Measurements from ENCODE around the gene VCL.
"Not testable (repeated sequence)": the region's sequence is repeated elsewhere in the genome, so short reads cannot be mapped to it uniquely, and the experiment has no call there.

The VCL gene

DNA sequence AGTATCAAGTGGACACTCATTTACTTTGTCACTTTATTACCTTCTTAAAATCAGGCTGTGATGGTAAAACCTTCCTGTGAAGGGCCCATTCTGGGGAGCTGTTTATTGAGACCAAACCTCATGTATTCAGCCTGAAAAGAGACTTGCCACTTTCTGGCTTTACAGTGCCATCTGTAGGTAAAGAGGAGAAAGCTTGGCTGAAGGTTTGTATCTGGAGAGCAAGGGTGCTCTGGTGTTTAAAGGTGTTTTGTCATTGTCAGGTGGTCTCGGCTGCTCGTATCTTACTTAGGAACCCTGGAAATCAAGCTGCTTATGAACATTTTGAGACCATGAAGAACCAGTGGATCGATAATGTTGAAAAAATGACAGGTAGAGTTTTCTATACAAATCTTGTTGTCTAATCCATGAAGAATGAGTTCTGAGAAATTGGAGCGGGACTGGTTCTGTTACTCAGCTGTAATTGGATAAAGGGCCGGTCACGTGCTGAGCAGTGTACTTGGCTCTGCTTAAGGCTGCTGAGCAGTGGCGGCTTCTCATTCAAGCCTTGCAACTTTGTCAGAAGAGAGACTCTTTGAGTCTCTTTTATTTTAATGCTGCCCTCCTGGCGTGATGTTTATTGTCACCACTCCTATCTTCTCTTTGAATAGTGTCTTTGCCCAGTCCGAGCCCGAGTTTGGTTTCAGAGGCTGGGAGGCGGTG, 105.8 kb downstream of the VCL start:
- DNase-seq (ENCODE audit: low read depth in 2 of 2, low spot score in 1 of 2) = no peak

DNA sequence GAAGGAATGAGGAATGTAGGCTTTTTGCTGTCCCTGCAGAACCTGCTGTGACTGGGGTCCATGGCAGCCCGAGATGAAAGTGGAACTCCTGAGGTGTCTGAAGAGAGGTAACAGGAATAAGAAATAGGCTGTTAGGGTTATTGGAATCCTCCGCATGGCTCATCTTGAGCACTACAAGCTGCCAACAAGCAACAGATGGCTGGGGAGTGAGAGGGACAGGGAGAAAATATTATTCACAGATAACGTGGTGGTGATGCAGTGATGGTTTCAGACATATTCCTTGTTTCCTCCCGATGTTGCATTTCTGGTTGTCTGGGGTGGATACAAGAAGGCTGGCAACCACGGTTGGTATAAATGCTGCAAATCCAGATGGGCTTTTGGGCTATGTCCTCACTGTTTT, 106.6 kb downstream of the VCL start:
- DNase-seq (ENCODE audit: low read depth in 2 of 2, low spot score in 1 of 2) = no peak

DNA sequence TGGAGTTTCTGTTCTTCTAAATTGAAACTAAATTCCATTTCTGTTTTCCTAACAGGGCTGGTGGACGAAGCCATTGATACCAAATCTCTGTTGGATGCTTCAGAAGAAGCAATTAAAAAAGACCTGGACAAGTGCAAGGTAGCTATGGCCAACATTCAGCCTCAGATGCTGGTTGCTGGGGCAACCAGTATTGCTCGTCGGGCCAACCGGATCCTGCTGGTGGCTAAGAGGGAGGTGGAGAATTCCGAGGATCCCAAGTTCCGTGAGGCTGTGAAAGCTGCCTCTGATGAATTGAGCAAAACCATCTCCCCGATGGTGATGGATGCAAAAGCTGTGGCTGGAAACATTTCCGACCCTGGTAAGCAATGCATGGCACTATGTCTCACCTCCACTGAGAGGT, 107.1 kb downstream of the VCL start:
- no peak for DNase-seq (ENCODE audit: low read depth in 2 of 2, low spot score in 1 of 2)

DNA sequence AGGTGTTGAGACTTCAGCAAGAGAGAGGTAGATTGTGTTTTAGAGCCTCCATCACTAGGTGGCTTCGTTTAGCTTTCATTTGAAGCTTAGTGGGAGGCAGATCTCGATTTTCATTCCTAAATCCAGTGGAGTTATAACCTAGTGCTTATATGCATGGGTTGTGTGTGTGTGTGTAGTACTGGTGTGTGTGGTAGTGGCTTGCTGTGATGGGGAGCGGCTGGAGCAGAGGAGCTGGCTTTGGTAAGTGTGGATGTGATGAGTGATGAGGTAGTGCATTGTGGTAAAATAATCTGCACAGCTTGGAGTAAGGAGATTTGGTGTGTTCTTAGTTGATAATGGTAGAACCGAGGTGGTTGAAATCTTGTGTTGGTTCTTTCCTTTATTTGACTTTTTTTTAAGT, 109.5 kb downstream of the VCL start:
- DNase-seq (ENCODE audit: low read depth in 2 of 2, low spot score in 1 of 2) = no peak

DNA sequence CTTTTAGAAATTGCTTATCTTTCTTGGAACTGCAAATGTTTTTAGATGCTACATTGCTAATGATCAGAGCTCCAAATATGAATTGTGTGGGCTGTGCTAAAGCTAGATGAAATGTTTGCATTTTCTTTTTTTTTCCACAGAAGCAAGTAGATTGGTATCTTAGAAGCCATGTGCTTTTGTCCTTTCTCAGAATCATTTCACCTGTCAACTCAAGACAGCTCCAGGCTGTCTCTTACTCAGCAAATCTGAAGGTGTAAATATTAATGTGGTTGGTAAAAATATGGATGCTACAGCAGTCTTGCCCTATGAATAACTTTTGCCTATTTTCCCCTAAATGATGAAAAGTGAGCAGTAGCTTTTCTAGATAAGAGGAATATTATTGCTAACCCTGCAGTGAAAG, 111.5 kb downstream of the VCL start:
- DNase-seq (ENCODE audit: low read depth in 2 of 2, low spot score in 1 of 2) = no peak

DNA sequence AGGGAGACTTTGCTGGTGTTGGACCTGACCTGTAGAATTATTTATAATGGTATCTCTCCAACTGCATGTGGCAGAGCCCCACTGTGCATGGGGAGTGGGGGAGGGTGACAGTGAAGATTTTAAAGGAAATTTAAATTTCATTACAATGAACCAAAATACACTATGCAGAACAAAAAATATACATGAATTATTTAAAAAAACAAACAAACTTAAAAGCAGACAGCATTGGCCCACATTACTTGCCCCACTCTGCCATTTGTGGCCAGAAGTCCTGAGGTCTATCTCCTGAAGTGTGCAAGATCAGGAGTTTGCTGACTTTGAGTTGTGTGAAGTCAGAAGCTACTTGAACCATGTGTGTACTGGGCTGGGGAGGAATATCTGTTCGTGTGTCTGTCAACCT, 112.2 kb downstream of the VCL start:
- DNase-seq (ENCODE audit: low read depth in 2 of 2, low spot score in 1 of 2) = no peak

DNA sequence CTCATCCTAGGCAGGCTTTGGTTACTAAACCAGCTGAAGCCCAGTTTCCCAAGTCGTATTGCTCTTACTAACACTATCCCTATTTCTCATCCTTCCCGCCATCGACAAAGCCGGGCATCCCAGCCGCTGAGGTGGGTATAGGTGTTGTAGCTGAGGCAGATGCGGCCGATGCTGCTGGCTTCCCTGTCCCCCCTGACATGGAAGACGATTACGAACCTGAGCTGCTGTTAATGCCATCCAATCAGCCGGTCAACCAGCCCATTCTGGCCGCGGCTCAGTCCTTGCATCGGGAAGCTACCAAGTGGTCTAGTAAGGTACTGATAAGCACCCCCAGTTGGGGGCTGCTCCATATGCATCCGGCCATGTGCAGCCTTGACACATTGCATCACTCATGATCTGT, 113.9 kb downstream of the VCL start:
- DNase-seq (ENCODE audit: low read depth in 2 of 2, low spot score in 1 of 2) = no peak

DNA sequence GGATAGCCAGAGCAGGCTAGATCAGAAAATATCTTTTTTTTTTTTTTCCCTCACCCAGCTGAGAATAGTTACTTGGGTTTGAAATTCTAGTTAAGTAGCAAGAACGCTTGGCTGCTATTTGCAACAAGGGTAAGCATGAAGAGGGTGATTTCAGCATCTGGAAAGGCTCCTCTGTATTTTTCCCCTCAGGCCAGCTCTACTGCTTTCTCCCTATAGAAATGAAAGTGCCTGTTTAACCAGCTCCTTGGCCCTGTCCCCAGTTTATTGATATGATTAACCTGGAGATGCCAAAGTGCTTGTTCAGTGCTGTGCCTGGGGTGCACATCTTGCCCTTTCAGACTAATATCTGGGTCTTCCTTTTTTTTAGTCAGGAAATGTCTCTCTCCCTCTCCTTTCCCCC, 115.6 kb downstream of the VCL start:
- no peak for DNase-seq (ENCODE audit: low read depth in 2 of 2, low spot score in 1 of 2)

DNA sequence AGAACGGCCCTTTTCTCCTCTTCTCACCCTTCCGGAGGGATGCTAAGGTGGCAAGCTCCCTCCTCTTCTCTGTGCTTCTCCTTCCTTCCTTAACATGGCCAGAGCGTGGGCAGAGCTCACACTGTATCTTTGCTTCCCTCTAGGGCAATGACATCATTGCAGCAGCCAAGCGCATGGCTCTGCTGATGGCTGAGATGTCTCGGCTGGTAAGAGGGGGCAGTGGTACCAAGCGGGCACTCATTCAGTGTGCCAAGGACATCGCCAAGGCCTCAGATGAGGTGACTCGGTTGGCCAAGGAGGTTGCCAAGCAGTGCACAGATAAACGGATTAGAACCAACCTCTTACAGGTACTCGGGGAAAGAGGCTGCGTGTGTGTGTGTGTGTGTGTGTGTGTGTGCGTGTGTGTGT, 116.1 kb downstream of the VCL start:
- no peak for DNase-seq (ENCODE audit: low read depth in 2 of 2, low spot score in 1 of 2)

DNA sequence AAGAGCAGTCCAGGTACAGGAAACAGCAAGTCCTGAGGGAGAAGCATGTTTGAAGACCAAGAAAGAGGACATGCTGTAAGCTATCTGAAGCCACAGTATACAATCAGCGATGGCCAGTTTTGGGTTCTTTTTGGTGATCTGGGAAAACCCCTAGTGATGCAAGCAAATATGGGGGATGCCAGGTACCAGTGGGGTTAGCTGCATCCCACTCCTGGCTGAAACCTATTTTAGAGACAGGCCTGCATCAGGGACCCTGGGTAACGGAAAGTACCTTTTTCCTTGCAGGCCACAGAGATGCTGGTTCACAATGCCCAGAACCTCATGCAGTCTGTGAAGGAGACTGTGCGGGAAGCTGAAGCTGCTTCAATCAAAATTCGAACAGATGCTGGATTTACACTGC, 119.8 kb downstream of the VCL start:
- no peak for DNase-seq (ENCODE audit: low read depth in 2 of 2, low spot score in 1 of 2)

DNA sequence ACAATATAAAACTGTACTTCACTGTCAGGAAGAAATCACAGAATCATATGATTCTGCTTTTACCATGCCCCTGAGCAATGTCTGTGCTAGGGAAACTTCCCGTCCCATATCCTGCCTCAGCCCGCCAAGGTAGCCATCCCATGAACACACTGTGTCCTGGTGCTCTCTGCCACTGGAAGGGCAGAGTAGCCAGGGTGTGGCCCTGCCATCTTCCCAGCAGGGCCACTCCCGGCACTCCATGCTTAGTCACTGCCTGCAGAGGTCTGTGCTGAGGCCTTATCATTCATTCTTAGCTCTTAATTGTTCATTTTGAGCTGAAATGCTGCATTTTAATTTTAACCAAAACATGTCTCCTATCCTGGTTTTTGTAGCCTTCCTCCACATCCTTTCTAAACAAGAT, 120.9 kb downstream of the VCL start:
- DNase-seq (ENCODE audit: low read depth in 2 of 2, low spot score in 1 of 2) = no peak

DNA sequence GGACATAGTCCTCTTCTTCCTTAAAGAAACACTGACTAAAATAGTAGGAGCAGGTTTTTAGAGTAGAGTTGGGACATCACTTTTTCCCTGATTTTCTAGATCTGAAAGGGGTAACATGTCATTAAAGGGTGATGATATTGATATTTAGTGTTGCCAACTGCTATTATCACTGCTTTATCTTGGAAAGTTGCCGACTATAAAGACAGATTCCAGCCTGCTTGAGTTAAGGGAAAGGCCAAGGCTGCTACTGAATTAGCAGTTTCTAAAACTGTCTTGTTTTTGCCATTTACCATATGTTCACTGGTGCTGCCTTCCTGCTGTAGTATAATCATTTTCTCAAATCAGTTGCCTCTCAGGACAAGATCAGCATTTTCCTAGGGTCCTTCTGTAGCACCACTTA, 123.0 kb downstream of the VCL start:
- DNase-seq (ENCODE audit: low read depth in 2 of 2, low spot score in 1 of 2) = no peak

DNA sequence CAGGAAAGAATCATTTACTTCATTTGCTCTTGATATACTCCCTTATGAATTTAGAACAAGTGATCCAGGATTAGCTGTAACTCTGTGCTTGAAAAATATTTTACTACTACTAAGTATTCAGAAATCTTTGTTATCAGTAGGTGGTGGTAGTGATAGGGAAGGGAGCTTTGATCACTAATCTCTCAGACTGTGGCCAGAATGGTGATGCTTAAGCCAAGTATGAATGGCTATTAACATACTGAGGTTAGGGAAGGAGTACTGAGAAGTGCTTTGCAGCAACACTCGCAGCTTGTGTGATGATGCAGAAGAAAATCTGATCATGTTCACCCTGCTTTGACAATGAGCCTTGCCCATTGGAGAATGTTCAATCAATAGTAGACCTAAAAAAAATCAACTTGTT, 123.5 kb downstream of the VCL start:
- DNase-seq (ENCODE audit: low read depth in 2 of 2, low spot score in 1 of 2) = no peak

DNA sequence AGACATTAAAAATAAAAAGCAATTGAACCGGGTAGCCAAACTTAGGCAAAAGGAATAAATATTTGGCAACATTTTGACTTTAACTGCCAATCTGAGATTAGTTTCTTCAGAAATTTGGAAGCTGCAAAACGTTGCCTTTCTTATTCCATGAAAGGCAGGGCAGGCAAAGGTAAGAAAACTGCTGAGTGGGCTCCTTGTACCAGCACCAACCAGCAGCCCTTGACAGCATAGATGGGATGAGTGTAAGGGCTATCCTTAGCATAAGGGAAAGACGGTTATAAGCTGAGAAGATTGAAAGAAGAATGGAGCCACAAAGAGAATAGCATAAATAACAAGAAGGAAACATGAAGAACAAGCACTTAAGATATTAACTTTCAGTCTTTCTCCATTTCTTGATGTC, 124.1 kb downstream of the VCL start:
- no peak for DNase-seq (ENCODE audit: low read depth in 2 of 2, low spot score in 1 of 2)

DNA sequence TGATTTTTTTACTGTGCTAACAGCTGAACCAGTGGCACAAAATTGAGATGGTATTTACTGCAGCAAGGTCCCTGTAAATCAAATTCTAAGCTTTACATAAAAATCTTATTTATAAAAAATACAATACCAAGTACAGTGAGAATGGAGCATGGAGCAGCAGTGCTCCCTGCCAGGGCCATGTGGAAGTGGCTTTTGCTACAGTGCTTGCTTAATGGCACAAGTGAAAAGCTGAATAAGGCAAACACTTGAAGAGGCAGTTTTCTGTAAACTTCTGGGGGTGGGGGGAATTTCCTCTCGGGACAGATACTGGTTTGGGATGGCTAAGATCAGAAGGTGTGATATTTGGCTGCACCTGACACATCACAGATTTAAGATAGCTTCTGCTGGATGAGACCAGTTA, 125.2 kb downstream of the VCL start:
- no peak for DNase-seq (ENCODE audit: low read depth in 2 of 2, low spot score in 1 of 2)

DNA sequence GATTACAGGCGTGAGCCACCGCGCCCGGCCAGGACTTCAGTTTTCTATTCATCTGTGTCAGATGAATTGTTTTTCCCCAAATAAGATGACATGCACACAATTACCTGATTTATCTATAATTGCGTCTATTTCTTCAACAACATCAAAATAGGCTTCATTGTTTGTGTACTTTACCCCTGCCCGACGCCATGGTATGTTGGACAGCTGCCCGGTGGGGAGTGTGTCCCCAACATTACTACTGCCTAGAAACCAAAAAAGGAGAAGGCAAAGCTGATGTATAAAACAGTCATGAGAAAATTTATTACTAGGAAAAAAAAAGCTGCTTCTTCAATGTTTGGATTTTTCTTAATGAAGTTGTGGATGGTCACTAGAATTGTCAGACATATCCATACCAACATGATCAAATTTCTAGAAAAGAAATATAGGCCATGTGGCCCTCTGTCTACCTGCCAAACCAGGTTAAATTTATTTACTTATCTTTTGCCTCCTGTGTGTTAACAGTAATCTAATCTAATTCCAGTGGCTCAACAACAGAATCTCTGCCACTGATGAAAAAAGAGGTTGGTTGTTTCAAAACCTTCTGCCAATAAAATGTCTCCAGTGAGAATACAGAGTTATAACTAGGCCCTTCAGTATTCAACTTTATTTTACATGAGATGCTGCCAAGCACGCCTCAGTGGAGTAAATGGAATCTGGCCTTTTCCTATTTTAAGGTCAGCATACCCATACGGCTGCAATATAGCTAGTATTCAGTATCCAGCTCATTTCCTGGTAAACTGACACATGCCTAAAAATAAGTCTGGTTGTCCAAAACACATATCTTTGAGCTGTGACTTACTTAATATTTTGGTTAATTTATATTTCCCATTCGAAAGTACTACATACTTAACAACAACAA, 136.3 kb downstream of the VCL start:
- DNase-seq (ENCODE audit: low read depth in 2 of 2, low spot score in 1 of 2) = no peak

DNA sequence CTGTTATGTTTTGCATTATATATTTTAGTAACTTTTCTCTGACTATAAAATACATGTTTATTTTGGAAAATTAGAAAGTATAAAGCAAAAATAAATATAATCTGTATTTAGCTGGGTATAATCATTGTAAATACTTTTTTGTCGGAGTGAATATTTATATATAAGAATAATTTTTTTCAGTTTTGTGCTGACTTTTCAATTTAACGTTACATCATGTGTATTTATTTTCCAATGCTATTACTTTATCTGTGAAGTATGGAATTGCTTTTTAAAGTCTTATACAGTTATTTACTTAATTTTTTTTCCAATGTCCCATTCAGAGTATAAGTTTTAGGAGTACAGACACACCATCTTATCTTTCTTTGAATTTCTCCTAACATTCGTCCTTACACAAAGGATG, 137.5 kb downstream of the VCL start:
- no peak for DNase-seq (ENCODE audit: low read depth in 2 of 2, low spot score in 1 of 2)

DNA sequence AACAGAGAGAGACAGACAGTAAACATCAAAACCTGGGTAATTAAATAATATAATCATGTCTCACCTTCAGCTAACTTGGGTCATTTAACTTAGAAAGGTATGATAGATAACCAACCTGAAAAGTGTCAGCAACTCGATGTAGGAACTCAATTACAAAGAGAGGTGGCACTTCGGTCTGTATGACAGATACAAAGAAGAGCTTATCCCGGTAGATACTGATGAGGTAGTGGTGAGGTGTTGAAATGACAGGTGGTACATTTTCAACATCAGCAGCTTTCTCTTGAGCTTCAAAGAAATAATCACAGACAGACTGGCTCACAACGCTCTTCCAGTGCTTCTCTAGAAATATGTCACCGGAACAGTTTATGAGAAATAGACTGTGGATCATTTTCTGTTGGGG, 140.1 kb downstream of the VCL start:
- no peak for DNase-seq (ENCODE audit: low read depth in 2 of 2, low spot score in 1 of 2)

DNA sequence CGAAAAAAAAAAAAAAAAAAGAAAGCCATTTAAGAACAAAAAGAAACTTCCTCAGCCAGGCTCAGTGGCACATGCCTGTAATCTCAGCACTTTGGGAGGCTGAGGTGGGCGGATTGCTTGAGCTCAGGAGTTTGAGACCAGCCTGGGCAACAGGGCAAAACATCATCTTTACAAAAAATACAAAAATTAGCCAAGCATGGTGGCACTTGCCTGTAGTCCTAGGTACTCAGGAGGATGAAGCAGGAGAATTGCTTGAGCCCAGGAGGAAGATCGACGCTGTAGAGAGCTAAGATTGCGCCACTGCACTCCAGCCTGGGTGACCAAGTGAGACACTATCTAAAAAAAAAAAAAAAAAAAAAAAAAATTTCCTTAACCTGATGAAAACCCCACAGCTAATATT, 140.7 kb downstream of the VCL start:
- not testable (repeated sequence) for DNase-seq (ENCODE audit: low read depth in 2 of 2, low spot score in 1 of 2)

DNA sequence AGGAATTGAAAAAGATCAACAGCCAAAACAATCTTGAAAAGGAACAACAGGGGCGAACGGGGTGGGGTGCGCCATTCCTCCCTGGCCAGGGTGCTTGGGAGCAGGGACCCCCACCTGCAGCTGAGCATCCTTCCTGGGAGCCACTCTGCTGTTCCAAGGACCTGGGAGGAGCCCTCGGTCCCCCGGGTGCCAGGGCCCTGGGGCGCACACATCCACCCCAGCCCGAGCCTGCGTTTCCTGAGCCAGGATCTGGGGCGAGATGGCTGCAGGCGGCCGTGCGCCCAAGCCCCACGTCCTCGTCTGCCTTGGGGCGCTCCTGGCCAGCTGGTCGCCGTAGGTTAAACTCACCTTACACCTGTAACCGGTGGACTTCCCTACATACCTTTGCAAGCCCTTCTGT, 142.1 kb downstream of the VCL start:
- DNase-seq (ENCODE audit: low read depth in 2 of 2, low spot score in 1 of 2) = no peak

DNA sequence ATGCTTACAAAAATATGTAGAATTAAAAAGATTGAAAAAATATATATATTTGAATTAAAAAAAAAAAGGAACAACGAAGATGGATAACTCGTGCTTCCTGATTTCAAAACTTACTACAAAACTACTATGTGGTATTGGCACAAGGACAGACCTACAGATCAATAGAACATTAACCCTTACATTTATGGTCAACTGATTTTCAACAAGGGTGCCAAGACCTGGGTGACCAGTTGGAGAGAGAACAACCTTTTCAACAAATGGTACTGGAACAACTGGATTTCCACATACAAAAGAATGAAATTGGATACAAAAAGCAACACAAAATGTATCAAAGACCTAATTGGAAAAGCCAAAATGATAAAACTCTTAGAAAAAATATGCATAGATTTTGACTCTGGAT, 142.6 kb downstream of the VCL start:
- no peak for DNase-seq (ENCODE audit: low read depth in 2 of 2, low spot score in 1 of 2)

DNA sequence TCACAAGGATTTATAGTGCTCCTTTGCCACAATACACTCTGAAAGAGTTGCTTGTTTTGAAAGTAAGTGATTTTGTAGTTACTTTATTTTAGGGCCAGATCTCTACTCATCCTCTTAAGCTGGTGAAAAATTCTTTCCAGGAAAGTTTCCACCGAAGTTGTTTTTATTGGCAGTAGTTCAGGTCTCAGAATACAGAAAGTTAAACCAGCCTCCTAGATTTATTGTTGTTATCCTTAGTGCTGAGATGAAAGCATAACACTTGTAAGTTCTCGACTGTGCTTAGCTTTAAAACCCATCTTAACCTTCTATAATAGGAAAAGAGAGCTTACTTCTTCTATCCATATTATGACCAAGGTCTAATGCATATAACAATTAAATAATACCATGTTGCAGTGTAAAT, 147.2 kb downstream of the VCL start:
- no peak for DNase-seq (ENCODE audit: low read depth in 2 of 2, low spot score in 1 of 2)

DNA sequence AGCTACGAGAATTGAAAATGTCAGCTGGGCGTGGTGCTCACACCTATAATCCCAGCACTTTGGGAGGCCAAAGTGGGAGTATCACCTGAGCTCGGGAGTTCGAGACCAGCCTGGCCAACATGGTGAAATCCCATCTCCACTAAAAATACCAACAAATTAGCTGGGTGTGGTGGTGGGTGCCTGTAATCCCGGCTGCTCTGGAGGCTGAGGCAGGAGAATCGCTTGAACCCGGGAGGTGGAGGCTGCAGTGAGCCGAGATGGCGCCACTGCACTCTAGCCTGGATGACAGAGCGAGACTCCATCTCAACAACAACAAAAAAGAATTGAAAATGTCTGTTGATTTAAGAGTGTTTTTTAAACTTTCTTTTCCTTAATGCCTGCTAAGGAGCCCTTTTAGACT, 149.1 kb downstream of the VCL start:
- DNase-seq (ENCODE audit: low read depth in 2 of 2, low spot score in 1 of 2) = not testable (repeated sequence)

Measured in stimulated activated CD8-positive, alpha-beta memory T cell treated with anti-CD3 and anti-CD28 coated beads, Interleukin-4, amount 100 ng/mL, for 4 hours (primary cell).